DLD1 (cell line): Measurements from ENCODE around the gene FBXW4.
"Not testable (repeated sequence)": the region's sequence is repeated elsewhere in the genome, so short reads cannot be mapped to it uniquely, and the experiment has no call there.

Experiments
- in situ Hi-C: cut with HindIII; loops from 2 replicates; pipeline ENCODE4 v1.10.0; 2017; ENCODE audit warnings: low sequenced_read_pairs

The FBXW4 gene

GRCh38 chr10:101658975-101659374, 36.0 kb downstream of the FBXW4 start:
- in situ Hi-C loops: no loop called here

- in situ Hi-C loops: no loop called here
These were observed 38.1 kb downstream of the FBXW4 start for GRCh38 chr10:101656890-101657289.

- in situ Hi-C loops: no loop called here
These were observed 39.4 kb downstream of the FBXW4 start for GRCh38 chr10:101655570-101655969.

GRCh38 chr10:101653536-101653935, 41.4 kb downstream of the FBXW4 start:
- in situ Hi-C loops: no loop called here

- in situ Hi-C loops: no loop called here
These were observed 43.6 kb downstream of the FBXW4 start for GRCh38 chr10:101651336-101651735.

GRCh38 chr10:101650863-101651262, 44.1 kb downstream of the FBXW4 start:
- in situ Hi-C loops: no loop called here

GRCh38 chr10:101649525-101650085, 45.4 kb downstream of the FBXW4 start:
- in situ Hi-C loops: no loop called here

GRCh38 chr10:101647255-101647654, 47.7 kb downstream of the FBXW4 start:
- in situ Hi-C loops: no loop called here

- in situ Hi-C loops: no loop called here
These were observed 48.6 kb downstream of the FBXW4 start for GRCh38 chr10:101646364-101646763.

- in situ Hi-C loops: no loop called here
These were observed 49.3 kb downstream of the FBXW4 start for GRCh38 chr10:101645659-101646058.

GRCh38 chr10:101644002-101644401, 51.0 kb downstream of the FBXW4 start:
- in situ Hi-C loops: no loop called here

- in situ Hi-C loops: no loop called here
These were observed 51.4 kb downstream of the FBXW4 start for GRCh38 chr10:101643546-101643945.

GRCh38 chr10:101639141-101639900, 55.6 kb downstream of the FBXW4 start:
- in situ Hi-C loops: no loop called here

GRCh38 chr10:101633510-101633909, 61.5 kb downstream of the FBXW4 start:
- in situ Hi-C loops: not testable (repeated sequence)

GRCh38 chr10:101631821-101632475, 63.0 kb downstream of the FBXW4 start:
- in situ Hi-C loops: no loop called here

- in situ Hi-C loops: no loop called here
These were observed 64.4 kb downstream of the FBXW4 start for GRCh38 chr10:101630633-101630920.

GRCh38 chr10:101629837-101630632, 64.9 kb downstream of the FBXW4 start:
- in situ Hi-C loops: no loop called here

- in situ Hi-C loops: no loop called here
These were observed 69.1 kb downstream of the FBXW4 start for GRCh38 chr10:101625821-101626412.

GRCh38 chr10:101624526-101625102, 70.4 kb downstream of the FBXW4 start:
- in situ Hi-C loops: no loop called here

GRCh38 chr10:101623528-101623927, 71.4 kb downstream of the FBXW4 start:
- in situ Hi-C loops: no loop called here

GRCh38 chr10:101619983-101620382, 75.0 kb downstream of the FBXW4 start:
- in situ Hi-C loops: no loop called here
